ENCODE results near the gene VPS8.

Gene VPS8

GRCh38 chr3:185063431-185063830, 251.5 kb downstream of the VPS8 start:
- no peak for DNase-seq

DNA sequence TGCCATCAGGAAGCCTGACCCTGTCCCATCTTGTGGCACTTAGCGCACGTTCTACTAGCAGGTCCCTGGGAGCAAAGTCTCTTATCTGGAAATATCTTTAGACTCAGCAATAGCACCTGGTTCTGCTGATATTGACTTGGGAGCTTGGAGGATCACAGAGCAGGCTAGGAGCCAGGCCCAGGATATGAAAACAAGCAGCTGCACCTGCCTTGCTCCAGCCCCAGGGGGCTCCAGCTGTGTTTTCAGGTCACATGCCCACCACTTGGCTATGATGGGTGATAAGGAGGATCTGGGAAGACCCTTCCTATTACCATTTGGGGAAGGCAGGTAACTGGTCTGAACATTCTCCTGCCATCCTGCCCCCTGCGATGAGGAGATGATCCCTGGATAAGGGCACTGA, 253.1 kb downstream of the VPS8 start:
- DNase-seq: no peak

DNA sequence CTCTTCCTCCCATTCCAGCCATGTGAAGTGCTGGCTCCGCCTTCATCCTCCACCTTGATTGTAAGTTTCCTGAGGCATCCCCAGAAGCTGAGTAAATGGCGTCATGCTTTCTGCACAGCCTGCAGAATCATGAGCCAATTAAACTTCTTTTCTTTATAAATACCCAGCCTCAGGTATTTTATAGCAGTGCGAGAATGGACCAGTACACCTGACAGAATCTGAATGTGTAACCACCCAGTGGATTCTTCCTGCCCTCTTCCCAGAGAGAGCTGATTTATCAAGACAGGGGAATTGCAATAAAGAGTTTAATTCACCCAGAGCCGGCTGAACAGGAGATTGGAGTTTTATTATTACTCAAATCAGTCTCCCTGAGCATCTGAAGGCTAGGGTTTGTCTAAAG, 254.3 kb downstream of the VPS8 start:
- DNase-seq: no peak

- no peak for DNase-seq
Observed at GRCh38 chr3:185067173-185067572, 255.2 kb downstream of the VPS8 start.

DNA sequence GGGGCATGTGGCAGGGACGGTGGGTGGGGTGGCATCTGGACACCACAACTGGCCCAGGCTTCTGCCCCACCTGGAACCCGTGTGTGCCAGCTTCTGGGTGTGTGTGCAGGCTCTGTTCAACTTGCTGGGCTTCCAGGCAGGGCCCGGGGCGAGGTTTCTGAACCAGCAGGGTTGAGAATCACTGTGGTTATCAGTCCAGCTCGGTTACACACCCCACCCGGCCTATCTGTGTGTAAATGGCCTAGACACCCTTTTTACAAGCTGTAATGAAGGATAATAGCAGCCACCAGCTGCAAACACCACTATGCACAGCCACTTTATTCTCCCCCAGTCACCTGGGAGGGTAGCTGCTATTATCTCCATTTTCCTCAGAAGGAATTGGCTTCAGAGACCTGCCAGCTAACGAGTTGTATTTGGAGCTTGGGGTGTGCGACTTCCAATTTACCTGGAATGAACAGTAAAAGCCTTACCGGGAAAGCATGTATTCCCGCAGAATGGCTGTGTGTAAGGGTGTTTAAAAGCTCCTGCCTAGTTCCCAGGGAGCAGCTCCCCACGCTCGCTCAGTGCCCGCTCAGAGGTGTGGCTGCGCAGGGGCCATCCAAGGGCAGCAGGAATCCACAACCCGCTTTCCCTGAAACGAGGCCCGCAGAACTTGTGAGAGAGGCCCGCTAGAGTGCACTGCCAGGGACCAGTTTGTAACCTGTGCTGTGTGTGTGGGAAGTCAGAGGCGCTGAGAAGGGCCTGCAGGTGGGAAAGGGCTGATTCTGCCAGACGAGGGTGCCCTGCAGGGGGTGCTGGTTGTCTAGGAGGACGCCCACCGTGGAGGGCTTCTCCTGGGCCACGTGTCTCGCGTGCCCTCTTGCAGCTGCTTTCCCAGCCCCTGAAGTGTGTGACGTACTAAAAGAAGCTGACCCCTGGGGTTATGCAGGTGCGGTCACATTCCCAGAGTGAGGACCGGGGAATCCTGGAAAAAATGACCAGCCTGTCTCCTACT, 257.4 kb downstream of the VPS8 start:
- DNase-seq: peak; percentile 30

GRCh38 chr3:185070491-185071286, 258.7 kb downstream of the VPS8 start:
- DNase-seq: no peak

DNA sequence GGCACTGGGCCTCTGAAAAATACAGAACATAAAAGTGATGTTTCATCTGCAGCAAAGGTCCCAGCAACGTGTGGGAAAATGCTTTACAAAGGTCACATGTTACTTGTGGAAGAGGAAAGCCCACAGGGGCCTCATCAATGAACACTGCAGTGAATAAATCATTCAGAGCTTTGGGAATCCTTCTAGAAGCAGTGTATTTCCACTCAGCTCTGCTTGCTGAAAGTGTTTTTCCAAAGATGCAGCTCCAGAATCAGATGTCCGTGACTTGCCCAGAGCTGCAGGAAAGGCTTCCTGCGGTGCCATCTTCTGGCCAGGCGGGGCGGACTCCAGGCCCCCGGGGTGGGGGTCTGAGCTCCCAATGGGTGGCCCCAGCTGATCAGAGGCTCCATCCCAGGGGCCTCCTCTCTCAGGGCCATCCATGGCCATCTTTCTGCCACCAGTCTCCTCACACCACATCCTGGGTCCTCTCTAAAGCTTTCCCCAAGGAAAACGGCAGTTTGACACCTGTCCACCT, 259.4 kb downstream of the VPS8 start:
- no peak for DNase-seq

DNA sequence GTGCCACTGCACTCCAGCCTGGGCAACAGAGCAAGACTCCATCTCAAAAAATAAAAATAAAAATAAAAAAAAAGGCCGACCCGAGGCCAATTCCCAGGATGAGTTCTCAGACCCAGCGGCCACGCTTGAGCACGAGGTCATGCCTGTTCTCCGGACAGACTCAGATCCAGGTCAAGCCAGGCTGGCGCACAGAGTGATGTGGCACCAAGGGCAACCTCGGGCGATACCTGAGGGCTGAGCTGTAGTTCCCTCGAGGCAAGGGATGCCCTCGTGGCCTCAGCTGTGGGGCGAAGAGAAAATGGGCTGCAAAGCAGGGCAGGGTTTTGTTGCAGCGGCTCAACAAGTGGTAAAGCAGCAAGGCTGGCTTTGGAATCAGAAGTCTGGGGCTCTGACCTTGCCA, 263.6 kb downstream of the VPS8 start:
- DNase-seq: no peak

GRCh38 chr3:185076219-185076618, 264.3 kb downstream of the VPS8 start:
- no peak for DNase-seq

- no peak for DNase-seq
Observed at GRCh38 chr3:185079625-185080024, 267.7 kb downstream of the VPS8 start.

- no peak for DNase-seq
Observed at GRCh38 chr3:185081521-185081920, 269.6 kb downstream of the VPS8 start.

GRCh38 chr3:185082149-185082548, 270.2 kb downstream of the VPS8 start:
- no peak for DNase-seq

- no peak for DNase-seq
Observed at GRCh38 chr3:185082829-185083228, 270.9 kb downstream of the VPS8 start.

- DNase-seq: no peak
Observed at GRCh38 chr3:185084402-185084801, 272.4 kb downstream of the VPS8 start.

GRCh38 chr3:185084901-185085300, 272.9 kb downstream of the VPS8 start:
- no peak for DNase-seq

GRCh38 chr3:185087419-185087818, 275.5 kb downstream of the VPS8 start:
- no peak for DNase-seq

GRCh38 chr3:185089343-185089742, 277.4 kb downstream of the VPS8 start:
- DNase-seq: no peak

DNA sequence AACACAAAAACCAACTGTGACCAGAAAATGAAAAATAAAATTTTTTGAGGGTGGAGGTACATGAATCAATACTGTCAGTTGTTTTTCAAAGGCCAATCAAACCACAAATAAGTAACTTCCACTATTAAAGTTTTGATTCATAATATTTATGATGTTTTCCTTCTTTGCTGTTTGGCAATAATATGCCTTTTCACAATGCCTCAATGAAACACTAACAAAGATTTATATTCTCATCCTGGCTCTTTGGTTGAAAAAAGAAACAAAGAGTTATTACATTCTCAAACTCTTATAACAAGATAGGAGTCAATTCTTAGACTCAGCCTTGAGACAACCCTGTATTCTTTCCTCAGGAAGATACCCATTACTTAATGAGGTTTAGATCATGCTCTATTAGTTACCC, 277.8 kb downstream of the VPS8 start:
- DNase-seq: no peak

- no peak for DNase-seq
Observed at GRCh38 chr3:185090811-185091210, 278.8 kb downstream of the VPS8 start.

GRCh38 chr3:185093116-185093515, 281.1 kb downstream of the VPS8 start:
- DNase-seq: no peak

DNA sequence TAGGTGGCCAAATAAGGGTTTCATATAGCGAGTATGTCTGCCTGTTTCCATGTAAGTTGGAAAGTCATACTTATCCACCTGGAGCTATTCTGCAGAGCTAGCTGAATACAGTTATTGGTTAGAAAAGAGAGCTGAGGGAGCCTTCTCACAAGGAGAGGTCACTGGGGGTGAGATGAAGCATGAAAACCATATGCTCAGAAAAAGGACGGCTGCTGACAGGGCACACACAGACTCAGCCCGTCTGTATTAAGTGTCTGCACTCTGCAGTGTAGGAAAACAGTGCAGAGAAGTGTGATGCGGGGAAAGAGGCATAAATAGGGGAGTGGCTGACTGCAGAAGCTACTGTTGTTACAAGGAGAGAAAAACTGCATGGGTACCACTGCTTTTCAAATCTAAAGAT, 282.7 kb downstream of the VPS8 start:
- no peak for DNase-seq
